Activated CD4-positive, alpha-beta memory T cell treated with anti-CD3 and anti-CD28 coated beads for 36 hours (primary cell): ENCODE measurements around the gene AP1B1. TPM values are rescaled to one million over a fixed set of nuclear protein-coding genes. Genes with fewer than 3 reads are reported as not detected.
"Not testable (repeated sequence)": the region's sequence is repeated elsewhere in the genome, so short reads cannot be mapped to it uniquely, and the experiment has no call there.

Experiments
- CTCF ChIA-PET: fragments of 350-600 bp; sonication (Branson Sonifier 250); formaldehyde crosslinking; loops from one replicate; lab custom pipeline; 2021; ENCODE audit warnings: antibody characterized with exemption, inconsistent platforms; lab: Charles Lee
- POLR2A ChIA-PET: fragments of 350-600 bp; sonication (Branson Sonifier 250); formaldehyde crosslinking; loops from one replicate; lab custom pipeline; 2021; ENCODE audit warnings: antibody characterized with exemption; lab: Charles Lee
- DNase-seq: peaks from one replicate; pipeline ENCODE4 v3.0.0-alpha.2; 2020
- H3K27ac Mint-ChIP-seq: one replicate; pipeline ENCODE4 v1.8.0; 2021; ENCODE audit warnings: mixed read lengths
- H3K27me3 Mint-ChIP-seq: one replicate; pipeline ENCODE4 v1.8.0; 2021; ENCODE audit warnings: mixed read lengths
- H3K36me3 Mint-ChIP-seq: one replicate; pipeline ENCODE4 v1.8.0; 2021; ENCODE audit warnings: mixed read lengths
- H3K4me1 Mint-ChIP-seq: one replicate; pipeline ENCODE4 v1.8.0; 2021; ENCODE audit warnings: low read depth, mixed read lengths
- H3K4me3 Mint-ChIP-seq: one replicate; pipeline ENCODE4 v1.8.0; 2021; ENCODE audit warnings: mild to moderate bottlenecking, mixed read lengths
- H3K9me3 Mint-ChIP-seq: one replicate; pipeline ENCODE4 v1.8.0; 2021; ENCODE audit warnings: mixed read lengths
- intact Hi-C: fragments of 100-400 bp; cut with micrococcal nuclease; formaldehyde crosslinking; loops from one replicate; pipeline ENCODE4 v1.15.1; 2023
- total RNA-seq, 2 experiments: library from RNA; stranded (reverse); gene quantifications; one replicate each; pipeline ENCODE4 v1.2.3, GENCODE V29; 2021

Gene AP1B1
- total RNA-seq = 10 to 100 TPM; 59.9 to 65.2 TPM

DNA sequence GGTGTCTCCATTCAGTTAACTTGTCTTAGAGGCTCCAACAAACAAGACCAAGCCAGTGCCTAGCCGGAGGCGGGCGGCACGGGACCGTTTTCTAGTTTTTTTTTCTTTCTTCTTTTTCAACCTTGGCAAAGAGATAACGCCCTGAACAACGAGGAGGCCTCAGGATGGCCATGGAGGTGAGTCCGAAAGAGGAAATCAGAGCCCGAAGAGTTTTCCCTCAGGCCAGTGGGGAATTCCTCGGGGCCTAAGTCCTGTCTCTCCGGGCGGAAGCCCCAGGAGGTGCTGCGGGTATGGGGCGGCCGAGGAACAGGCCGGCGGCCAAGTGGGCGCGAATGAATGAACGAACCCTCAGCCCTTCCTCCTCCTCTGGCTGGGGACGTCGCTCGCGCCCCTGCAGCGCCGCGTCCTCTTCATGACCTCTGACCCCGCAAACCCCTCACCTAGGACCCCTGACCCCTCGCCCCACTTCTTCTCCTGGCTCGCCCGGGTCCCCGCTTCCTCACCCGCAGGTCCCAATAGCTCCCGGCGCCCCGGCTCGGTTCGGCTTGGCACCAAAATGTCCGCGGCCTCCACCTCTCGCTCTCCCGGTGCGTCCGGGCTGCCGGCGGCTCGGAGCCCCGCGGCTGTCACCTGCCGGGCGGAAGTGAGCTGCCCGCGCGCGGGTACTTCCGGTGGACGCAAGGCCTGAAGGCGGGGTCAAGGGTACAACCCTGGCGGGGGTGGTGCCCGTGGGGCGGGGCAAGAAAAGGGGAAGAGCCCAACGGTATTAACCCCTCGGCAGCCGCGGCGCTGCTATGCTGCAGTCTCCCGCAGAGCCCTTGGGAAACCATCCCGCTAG is at the start of gene AP1B1:
Gene AP1B1, minus strand, starts transcription at position 650 of the 838 bp plus-strand sequence. CDS start 21,327 bp downstream, outside the sequence.
- intact Hi-C loops = loop anchor here (1.0 to 5.0 kb wide), 2 partner anchors 27 to 121 kb away; partner anchors contain the start of genes EWSR1 and RHBDD3
- POLR2A ChIA-PET = interaction anchor here (1.1 kb wide), 1 partner anchor 93 kb away, joined by 3 read pairs; no protein-coding TSS in a partner anchor
- CTCF ChIA-PET = interaction anchor here (1.3 kb wide), 1 partner anchor 11 kb away, joined by 4 read pairs; no protein-coding TSS in a partner anchor
- H3K27ac Mint-ChIP-seq = peak within 1 kb of the TSS; percentile 93
- H3K9me3 Mint-ChIP-seq = no peaks in the 10 kb centered on the region
- H3K4me3 Mint-ChIP-seq = peak within 1 kb of the TSS; percentile 90
- H3K36me3 Mint-ChIP-seq = peaks cover 5% of the 10 kb centered on the region
- H3K27me3 Mint-ChIP-seq = no peaks in the 10 kb centered on the region
- peaks cover 33% of the 10 kb centered on the region for H3K4me1 Mint-ChIP-seq
- peak; percentile 98 for DNase-seq

DNA sequence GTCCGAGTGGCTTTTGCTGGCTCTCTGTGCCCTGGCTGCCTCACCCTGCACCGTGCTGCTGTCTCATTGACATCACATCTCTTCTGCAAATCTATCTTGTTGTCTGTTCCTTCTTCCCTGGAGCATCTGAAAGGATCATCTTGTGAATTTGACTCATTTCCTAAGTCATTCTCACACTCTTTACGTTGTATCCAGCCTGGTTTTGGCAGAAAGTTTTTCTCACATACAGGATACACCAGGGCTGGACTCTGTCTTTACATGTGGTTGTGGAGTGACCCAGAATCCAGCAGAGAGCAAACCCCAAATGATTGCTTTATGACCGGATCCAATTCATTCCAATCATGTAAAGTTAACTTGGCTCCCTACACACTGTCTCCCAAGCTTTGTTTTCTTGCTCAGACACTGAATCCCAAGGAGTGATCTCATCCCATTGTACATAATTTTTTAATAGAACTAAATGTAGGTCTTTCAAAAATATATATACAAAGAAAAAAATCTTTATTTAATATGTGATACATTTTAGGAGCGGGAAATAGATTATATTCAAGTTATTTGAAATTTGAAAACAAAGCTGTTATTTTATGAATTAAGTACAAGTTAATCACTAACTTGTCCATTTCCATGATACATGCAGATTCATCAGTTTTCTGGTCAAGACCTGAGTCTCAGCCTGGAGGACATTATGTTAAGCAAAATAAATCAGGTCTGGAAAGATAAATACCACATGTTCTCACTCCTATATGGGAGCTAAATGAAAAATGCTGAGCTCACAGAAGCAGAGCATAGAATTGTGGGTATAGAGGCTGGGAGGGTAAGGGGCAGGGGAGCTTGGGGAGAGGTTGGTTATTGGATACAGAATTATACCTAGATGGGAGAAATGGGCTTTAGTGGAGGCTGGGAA is 47.1 kb upstream of the AP1B1 start:
- ChIA-PET CTCF (no interaction called here), POLR2A (no interaction called here)
- DNase-seq = no peak
- no peaks in the 10 kb centered on the region for H3K36me3 Mint-ChIP-seq
- peaks cover 6% of the 10 kb centered on the region for H3K27me3 Mint-ChIP-seq
- no peaks in the 10 kb centered on the region for H3K9me3 Mint-ChIP-seq
- no peak overlapping the region for H3K27ac Mint-ChIP-seq
- no peak overlapping the region for H3K4me3 Mint-ChIP-seq
- H3K4me1 Mint-ChIP-seq = no peaks in the 10 kb centered on the region
- intact Hi-C loops = no loop called here

DNA sequence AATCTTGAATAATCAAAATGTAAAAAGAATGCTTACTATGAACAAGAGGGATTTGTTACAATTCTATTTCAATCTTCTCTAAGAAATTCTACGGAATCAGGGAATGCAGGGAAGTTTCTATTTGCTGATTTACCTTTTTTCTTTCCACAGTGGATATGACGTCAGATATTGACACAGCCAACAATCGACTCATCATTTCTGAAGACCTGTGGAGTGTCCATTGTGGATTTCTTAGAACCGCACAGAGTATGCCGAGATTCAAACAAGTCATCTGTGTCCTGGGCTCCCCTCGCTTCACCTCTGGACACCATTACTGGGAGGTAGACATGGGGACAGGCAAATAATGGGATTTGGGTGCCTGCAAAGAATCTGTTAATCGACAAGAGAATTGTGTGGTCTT is 45.9 kb upstream of the AP1B1 start:
- no peak overlapping the region for H3K4me3 Mint-ChIP-seq
- no peaks in the 10 kb centered on the region for H3K9me3 Mint-ChIP-seq
- intact Hi-C loops = no loop called here
- CTCF ChIA-PET = no interaction called here
- POLR2A ChIA-PET = no interaction called here
- peaks cover 8% of the 10 kb centered on the region for H3K27me3 Mint-ChIP-seq
- H3K4me1 Mint-ChIP-seq = no peaks in the 10 kb centered on the region
- no peak for DNase-seq
- no peaks in the 10 kb centered on the region for H3K36me3 Mint-ChIP-seq
- H3K27ac Mint-ChIP-seq = no peak overlapping the region

DNA sequence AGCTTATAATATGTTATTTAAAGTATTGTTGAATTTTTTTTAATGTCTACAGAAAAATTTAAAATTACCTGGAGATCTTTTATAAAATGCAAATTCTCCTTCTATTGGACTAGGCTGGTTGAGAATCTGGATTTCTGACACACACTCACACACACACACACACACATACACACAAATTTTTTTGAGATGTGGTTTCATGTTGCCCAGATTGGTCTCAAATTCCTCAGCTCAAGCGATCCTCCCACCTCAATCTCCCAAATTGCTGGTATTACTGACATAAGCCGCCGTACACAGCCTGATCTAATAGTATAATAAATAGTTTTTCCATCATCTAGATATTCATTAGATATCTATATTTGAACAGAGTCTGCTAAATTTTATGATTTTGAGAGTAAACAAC is 45.5 kb upstream of the AP1B1 start:
- Mint-ChIP-seq H3K27ac (no peak overlapping the region), H3K27me3 (peaks cover 8% of the 10 kb centered on the region), H3K9me3 (no peaks in the 10 kb centered on the region), H3K4me1 (no peaks in the 10 kb centered on the region), H3K4me3 (no peak overlapping the region), H3K36me3 (no peaks in the 10 kb centered on the region)
- ChIA-PET CTCF (no interaction called here), POLR2A (no interaction called here)
- intact Hi-C loops = no loop called here
- no peak for DNase-seq

DNA sequence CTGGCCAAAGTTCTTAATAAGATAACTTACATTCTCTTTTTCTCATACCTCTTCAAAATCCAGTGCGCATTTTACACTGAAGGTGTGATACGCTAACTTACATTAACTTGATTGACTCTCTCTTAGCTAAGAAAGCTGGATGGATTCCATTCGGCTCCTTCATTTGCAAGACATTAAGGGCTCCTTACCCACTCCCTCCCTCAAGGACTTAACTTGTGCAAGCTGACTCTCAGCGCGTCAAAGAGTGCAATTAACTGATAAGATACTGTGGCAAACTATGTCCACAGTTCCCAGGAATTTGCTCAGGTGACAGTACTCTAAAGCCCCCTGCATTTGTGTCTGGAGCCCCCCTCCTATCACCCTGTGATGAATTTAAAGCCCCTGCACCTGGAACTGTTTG is 43.6 kb upstream of the AP1B1 start:
- ChIA-PET CTCF (no interaction called here), POLR2A (interaction anchor here (0.6 kb wide), 1 partner anchor 71 kb away, joined by 3 read pairs; no protein-coding TSS in a partner anchor)
- Mint-ChIP-seq H3K27me3 (peaks cover 8% of the 10 kb centered on the region), H3K27ac (no peak overlapping the region), H3K4me1 (no peaks in the 10 kb centered on the region), H3K36me3 (no peaks in the 10 kb centered on the region), H3K9me3 (no peaks in the 10 kb centered on the region), H3K4me3 (no peak overlapping the region)
- DNase-seq = no peak
- intact Hi-C loops = no loop called here

DNA sequence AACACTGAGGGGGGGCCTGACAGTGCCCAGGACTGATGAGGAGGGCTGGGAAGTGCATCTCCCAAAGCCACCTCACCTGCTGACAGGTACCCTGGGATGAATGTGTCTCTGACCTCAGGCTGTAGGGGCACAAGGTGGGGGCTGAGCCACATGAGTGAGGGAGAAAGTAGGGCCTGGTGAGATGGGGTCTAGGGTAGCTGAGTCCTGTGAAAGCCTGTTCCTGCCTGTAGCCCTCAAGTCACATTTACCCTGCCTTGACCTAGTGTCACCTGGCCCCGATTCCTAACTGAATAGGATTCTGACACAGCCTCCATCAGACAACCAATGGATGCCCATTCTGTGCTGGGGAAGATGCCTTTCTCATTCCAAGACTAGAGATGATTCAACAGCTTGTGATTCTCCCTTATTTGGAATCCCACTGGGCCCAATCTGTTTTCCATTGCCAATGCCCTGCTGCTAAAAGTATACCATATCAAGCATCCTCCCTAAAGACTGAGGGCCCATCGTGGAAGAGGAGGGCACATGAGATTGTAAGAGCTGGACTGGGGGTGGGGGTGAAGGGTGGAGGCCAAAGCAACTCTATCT is 38.9 kb upstream of the AP1B1 start:
- DNase-seq = no peak
- no peak overlapping the region for H3K4me3 Mint-ChIP-seq
- H3K27ac Mint-ChIP-seq = no peak overlapping the region
- CTCF ChIA-PET = no interaction called here
- H3K4me1 Mint-ChIP-seq = no peaks in the 10 kb centered on the region
- no peaks in the 10 kb centered on the region for H3K9me3 Mint-ChIP-seq
- POLR2A ChIA-PET = no interaction called here
- H3K27me3 Mint-ChIP-seq = peaks cover 2% of the 10 kb centered on the region
- intact Hi-C loops = no loop called here
- H3K36me3 Mint-ChIP-seq = no peaks in the 10 kb centered on the region

DNA sequence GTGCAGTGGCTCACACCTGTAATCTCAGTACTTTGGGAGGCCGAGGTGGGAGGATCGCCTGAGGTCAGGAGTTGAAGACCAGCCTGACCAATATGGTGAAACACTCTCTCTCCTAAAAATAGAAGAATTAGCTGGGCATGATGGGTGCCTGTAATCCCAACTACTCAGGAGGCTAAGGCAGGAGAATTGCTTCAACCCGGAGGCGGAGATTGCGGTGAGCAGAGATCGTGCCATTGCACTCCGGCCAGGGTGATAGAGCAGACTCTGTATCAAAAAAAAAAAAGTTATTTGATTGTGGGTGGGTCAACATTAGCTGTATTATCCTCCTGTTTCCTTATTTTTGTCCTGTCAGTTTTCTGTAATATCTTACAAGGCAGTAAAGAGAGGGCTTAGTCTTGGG is 38.1 kb upstream of the AP1B1 start:
- intact Hi-C loops = no loop called here
- CTCF ChIA-PET = interaction anchor here (0.9 kb wide), 1 partner anchor 11 kb away, joined by 3 read pairs; no protein-coding TSS in a partner anchor
- no peak overlapping the region for H3K4me3 Mint-ChIP-seq

DNA sequence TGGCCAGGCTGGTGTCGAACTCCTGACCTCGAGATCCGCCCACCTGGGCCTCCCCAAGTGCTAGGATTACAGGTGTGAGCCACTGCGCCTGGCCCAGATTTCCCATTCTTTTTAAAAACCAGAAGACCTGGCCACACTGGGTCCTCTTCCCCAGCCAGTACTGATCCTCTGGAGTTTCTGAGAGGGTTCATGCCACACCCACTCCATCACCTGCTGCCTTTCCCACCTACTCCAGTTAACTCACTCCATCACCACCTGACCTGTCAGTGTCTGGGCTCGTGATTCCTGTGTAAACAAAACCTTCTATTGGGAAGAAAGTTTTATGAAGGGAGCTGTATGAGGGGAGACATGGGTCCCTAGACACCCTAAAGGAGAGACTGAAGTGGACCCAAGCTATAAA is 30.3 kb upstream of the AP1B1 start:
- H3K36me3 Mint-ChIP-seq, H3K27ac Mint-ChIP-seq, POLR2A ChIA-PET, H3K9me3 Mint-ChIP-seq, DNase-seq, H3K27me3 Mint-ChIP-seq, intact Hi-C loops, H3K4me3 Mint-ChIP-seq: not testable (repeated sequence)
- peaks cover 17% of the 10 kb centered on the region for H3K4me1 Mint-ChIP-seq
- CTCF ChIA-PET = interaction anchor here (0.6 kb wide), 1 partner anchor 87 kb away, joined by 3 read pairs; no protein-coding TSS in a partner anchor

More for the DNA sequence above, 38.1 kb upstream of the AP1B1 start:
- POLR2A ChIA-PET = no interaction called here
- no peak overlapping the region for H3K27ac Mint-ChIP-seq
- H3K27me3 Mint-ChIP-seq = peaks cover 2% of the 10 kb centered on the region
- H3K4me1 Mint-ChIP-seq = no peaks in the 10 kb centered on the region
- no peak for DNase-seq
- no peaks in the 10 kb centered on the region for H3K9me3 Mint-ChIP-seq
- no peaks in the 10 kb centered on the region for H3K36me3 Mint-ChIP-seq

DNA sequence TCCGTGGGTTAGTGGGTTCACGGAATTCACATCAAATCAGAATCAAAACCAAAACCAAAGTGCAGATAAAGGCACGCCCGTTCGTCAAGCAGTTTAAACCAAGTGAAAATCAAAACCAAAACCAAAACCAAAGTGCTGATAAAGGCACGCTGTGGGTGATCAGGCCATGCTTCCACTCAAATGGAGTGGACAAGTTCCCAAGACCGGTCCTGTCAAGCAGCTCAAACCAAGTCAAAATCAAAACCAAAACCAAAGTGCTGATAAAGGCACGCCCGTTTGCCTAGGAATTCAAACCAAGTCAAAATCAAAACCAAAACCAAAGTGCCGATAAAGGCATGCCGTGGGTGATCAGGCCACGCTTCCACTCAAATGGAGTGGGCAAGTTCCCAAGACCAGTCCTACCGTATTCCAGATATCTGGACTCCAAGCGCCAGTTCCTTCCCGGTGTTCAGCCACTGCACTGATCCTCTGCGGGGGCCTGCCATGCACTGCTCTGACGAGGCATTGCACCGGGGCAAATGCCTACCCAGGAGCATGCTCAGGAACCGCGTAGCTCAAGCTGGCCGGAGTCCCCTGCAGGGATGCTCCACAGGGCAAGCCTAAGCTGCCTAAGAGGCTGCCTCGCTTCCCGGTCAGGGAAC is 26.7 kb upstream of the AP1B1 start:
- Mint-ChIP-seq H3K4me3 (peak overlapping the region; percentile 87), H3K27ac (peak overlapping the region; percentile 95), H3K4me1 (peaks cover 17% of the 10 kb centered on the region)
- H3K9me3 Mint-ChIP-seq, H3K36me3 Mint-ChIP-seq, POLR2A ChIA-PET, H3K27me3 Mint-ChIP-seq: not testable (repeated sequence)
- DNase-seq = peak; percentile 72
- intact Hi-C loops = loop anchor here (1.0 kb wide), 1 partner anchor 27 kb away; the partner anchor contains the start of gene AP1B1
- CTCF ChIA-PET = interaction anchor here (1.0 kb wide), 1 partner anchor 11 kb away, joined by 3 read pairs; no protein-coding TSS in a partner anchor

DNA sequence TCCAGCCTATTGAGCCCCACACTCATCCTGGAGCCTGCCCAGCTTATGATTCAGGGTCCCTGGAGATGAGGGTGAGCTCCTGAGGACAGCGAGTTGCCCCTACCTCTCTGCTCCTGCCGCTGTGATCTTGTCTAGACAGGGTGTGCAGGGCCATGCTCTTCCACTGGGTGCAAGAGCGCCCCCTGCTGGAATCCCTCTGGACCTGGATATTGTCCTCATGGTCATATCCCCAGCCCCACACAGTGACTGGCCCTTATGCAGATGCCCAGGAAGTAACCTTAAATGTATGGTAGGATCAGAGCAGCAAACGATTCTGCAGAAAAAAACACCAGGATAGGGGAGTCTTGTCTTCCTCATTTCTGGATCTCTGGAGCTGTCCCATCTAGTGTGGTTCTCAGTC is 24.4 kb upstream of the AP1B1 start:
- CTCF ChIA-PET = interaction anchor here (0.6 to 0.8 kb wide), 2 partner anchors 17 to 24 kb away, joined by 3 to 4 read pairs; no protein-coding TSS in a partner anchor
- H3K27me3 Mint-ChIP-seq, H3K4me3 Mint-ChIP-seq, POLR2A ChIA-PET, H3K9me3 Mint-ChIP-seq, H3K36me3 Mint-ChIP-seq, intact Hi-C loops, H3K27ac Mint-ChIP-seq: not testable (repeated sequence)
- peaks cover 17% of the 10 kb centered on the region for H3K4me1 Mint-ChIP-seq
- peak; percentile 46 for DNase-seq

DNA sequence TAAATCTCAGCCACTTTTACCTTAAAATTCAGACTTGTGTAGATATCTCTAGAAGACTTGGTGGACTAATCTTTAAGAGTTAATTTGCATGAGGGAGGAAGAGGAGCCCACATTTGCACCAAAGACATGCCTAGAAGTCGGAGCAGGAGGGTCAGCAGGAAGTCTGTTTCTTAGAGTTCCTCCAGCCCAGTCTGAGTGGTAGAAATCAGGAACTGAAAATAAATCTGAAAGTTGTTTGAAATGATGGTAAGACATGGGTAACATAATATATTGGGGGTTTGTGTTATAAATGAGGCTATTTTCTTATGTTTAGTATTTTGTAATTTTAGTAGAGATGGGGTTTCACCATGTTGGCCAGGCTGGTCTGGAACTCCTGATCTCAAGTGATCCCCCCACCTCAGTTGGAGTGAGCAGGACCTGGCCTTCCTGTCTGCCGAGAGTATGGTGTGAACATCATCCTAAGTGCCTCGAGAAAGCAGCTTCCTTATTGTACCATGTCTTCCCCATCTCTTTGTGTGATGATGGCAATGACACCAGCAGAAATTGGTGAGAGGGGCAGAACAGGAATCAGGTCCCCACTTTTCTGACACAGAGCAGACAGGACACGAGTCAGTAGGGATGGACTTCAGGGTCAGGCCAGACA is 23.3 kb upstream of the AP1B1 start:
- H3K4me1 Mint-ChIP-seq = peaks cover 17% of the 10 kb centered on the region
- intact Hi-C loops, H3K9me3 Mint-ChIP-seq, DNase-seq, POLR2A ChIA-PET, H3K4me3 Mint-ChIP-seq, H3K27ac Mint-ChIP-seq, H3K36me3 Mint-ChIP-seq, H3K27me3 Mint-ChIP-seq: not testable (repeated sequence)
- CTCF ChIA-PET = interaction anchor here (0.8 kb wide), 1 partner anchor 16 kb away, joined by 4 read pairs; no protein-coding TSS in a partner anchor
